GM10248 (cell line): ENCODE data around the gene HSPB1.

Source experiments
- CTCF ChIA-PET: fragments of 300-600 bp; sonication (Branson Sonifier 250); formaldehyde crosslinking; extraction: SDS; loops from one replicate; lab custom pipeline; 2021; ENCODE audit warnings: antibody characterized with exemption; lab: Yijun Ruan, JAX
- POLR2A ChIA-PET: fragments of 350-650 bp; sonication (Branson Sonifier 250); formaldehyde crosslinking; extraction: SDS; loops from one replicate; lab custom pipeline; 2020; ENCODE audit warnings: antibody characterized with exemption; lab: Yijun Ruan, JAX
- DNase-seq: peaks from one replicate; pipeline ENCODE4 v3.0.0; 2012; ENCODE audit errors: extremely low spot score
- TF ChIP-seq, protein P1 (sequence below): IDR thresholded peaks from 2 replicates; pipeline ENCODE4 v1.5.1; 2012; ENCODE audit warnings: mild to moderate bottlenecking, low read depth; ENCODE audit errors: extremely low read depth, missing control alignments, control extremely low read depth

HSPB1 gene

DNA sequence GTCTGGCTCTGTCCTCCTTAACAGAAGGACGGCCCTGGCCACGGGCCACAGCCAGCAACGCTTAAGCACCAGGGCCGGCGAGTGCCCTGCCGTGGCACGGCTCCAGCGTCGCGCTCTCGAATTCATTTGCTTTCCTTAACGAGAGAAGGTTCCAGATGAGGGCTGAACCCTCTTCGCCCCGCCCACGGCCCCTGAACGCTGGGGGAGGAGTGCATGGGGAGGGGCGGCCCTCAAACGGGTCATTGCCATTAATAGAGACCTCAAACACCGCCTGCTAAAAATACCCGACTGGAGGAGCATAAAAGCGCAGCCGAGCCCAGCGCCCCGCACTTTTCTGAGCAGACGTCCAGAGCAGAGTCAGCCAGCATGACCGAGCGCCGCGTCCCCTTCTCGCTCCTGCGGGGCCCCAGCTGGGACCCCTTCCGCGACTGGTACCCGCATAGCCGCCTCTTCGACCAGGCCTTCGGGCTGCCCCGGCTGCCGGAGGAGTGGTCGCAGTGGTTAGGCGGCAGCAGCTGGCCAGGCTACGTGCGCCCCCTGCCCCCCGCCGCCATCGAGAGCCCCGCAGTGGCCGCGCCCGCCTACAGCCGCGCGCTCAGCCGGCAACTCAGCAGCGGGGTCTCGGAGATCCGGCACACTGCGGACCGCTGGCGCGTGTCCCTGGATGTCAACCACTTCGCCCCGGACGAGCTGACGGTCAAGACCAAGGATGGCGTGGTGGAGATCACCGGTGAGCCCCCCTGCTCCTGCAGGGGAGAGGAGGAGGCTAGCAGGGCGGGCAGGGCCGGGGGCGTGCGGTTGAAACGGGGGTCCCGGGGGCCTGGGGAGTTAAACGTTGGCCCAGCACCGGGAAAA lies at the start of gene HSPB1:
HSPB1 (plus strand) TSS at position 327 of the 855 bp plus-strand sequence; CDS start at position 367, 40 bp downstream.
- DNase-seq = peak; percentile 91
- ChIA-PET CTCF (interaction anchor here (1.0 to 3.1 kb wide), 5 partner anchors 9 to 56 kb away, joined by 3 to 26 read pairs (median 7); partner anchors contain the start of gene YWHAG), POLR2A (interaction anchor here (0.5 to 1.8 kb wide), 9 partner anchors 9 to 254 kb away, joined by 3 to 9 read pairs (median 4); partner anchors contain the start of gene YWHAG)
- TF ChIP-seq, protein P1, sequence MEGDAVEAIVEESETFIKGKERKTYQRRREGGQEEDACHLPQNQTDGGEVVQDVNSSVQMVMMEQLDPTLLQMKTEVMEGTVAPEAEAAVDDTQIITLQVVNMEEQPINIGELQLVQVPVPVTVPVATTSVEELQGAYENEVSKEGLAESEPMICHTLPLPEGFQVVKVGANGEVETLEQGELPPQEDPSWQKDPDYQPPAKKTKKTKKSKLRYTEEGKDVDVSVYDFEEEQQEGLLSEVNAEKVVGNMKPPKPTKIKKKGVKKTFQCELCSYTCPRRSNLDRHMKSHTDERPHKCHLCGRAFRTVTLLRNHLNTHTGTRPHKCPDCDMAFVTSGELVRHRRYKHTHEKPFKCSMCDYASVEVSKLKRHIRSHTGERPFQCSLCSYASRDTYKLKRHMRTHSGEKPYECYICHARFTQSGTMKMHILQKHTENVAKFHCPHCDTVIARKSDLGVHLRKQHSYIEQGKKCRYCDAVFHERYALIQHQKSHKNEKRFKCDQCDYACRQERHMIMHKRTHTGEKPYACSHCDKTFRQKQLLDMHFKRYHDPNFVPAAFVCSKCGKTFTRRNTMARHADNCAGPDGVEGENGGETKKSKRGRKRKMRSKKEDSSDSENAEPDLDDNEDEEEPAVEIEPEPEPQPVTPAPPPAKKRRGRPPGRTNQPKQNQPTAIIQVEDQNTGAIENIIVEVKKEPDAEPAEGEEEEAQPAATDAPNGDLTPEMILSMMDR = no peak

DNA sequence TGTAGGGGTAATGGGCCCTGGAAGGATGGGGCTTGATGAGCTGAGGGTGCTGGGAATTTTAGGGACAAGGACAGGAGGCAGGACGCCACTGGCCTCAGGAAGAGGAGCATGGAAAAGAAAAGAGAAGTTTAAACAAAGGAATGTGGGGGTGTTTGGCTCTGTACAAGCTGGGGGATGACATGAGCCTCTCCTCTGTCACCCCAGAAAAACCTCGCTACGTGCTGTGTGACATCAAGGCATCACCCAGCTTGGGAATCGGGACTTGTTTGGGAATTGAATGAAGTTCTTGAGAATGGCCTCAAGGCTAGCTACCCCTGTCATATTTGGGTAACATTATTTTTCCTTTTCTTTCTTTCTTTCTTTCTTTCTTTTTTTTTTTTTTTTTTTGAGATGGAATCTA lies 47.7 kb upstream of the HSPB1 start:
- POLR2A ChIA-PET = no interaction called here
- TF ChIP-seq, protein P1 = no peak
- DNase-seq = no peak
- CTCF ChIA-PET = interaction anchor here (1.1 to 1.7 kb wide), 4 partner anchors 8 to 76 kb away, joined by 3 to 8 read pairs (median 4); no protein-coding TSS in a partner anchor

DNA sequence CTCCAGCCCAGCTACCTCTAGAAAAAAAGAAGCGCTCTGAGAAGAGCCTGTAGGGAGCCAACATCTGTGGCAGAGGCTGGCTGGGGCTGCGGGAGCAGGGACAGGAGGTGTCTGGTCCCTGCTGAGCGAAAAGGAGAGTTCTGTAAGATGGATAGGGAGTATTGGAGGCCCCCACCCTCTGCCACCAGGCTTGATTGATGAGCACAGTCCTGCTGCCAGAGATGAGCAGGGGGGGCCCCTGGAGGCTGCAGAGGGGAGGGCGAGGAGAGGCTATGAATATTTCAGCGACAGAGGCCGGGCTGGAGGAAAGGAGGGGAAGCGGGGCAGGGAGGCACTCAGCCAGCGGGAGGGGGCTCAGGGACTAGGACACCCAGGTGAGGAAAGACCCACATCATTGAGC lies 44.5 kb upstream of the HSPB1 start:
- TF ChIP-seq, protein P1 = no peak
- no peak for DNase-seq
- ChIA-PET CTCF (interaction anchor here (1.5 kb wide), 1 partner anchor 13 kb away, joined by 3 read pairs; no protein-coding TSS in a partner anchor), POLR2A (no interaction called here)

DNA sequence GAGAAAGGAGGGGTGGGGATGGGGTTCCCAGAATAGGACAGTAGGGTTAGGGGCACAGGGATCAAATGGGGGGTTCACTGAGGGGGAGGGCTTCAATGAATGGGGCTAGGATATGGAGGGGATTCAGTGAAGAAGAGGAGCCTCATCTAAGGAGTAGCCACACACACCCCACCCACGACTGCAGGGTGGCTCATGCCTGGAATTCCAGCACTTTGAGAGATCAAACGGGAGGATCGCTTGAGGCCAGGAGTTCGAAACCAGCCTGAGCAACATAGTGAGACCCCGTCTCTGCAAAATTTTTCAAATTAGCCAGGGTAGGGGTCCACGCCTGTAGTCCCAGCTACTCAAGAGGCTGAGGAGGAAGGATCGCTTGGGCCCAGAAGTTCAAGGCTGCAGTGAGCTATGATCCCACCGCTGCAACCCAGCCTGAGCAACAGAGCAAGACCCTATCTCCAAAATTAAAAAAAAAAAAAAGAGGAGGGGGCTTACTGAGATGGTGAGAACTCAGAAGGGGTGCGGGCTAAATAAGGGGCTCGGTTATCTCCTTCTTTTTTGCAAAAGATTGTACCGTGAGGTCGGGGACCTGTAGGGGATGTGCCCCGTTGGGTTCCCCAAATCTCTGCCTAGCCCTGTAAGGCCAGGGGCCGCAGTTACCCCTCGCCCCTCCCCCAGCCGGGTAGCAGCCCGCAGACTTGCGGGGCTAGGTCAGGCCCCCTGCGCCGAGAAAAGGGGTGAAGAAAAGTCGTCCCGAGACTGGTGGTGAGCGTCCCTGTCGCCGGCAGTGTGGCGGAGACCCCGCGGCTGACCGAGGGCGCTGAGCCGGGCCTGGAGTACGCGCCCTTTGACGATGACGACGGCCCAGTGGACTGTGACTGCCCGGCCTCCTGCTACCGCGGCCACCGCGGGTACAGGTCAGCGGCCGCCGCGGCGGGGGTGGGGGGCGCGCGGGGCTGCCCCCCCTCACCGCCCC lies 43.1 kb upstream of the HSPB1 start:
- TF ChIP-seq, protein P1 = no peak
- no peak for DNase-seq
- ChIA-PET POLR2A (interaction anchor here (0.6 kb wide), 1 partner anchor 104 kb away, joined by 6 read pairs; no protein-coding TSS in a partner anchor), CTCF (interaction anchor here (2.0 kb wide), 1 partner anchor 10 kb away, joined by 4 read pairs; no protein-coding TSS in a partner anchor)

DNA sequence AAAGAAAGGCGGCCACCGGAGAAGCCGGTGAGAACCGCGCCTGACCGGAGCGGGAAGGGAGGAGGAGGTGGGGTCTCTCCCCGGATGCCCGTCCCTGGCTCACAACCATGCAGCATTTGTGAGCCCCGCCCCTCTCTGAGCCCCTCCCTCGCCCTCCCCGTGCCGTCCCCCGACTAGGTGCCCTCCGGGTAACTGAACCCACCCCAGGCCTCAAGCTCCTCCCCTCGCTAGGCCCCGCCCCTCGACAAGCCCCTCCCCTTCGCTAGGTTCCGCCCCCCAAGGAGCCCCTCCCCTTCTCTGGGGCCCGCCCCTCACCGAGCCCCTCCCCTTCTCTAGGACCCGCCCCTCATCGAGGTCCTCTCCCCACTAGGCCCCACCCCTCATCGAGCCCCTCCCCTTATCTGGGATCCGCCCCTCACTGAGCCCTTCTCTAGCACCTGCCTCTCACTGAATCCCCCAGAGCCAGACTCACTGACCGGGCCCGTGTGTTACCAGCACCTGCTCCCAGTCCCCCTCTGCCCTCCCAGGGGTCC lies 42.2 kb upstream of the HSPB1 start:
- ChIA-PET CTCF (interaction anchor here (2.0 kb wide), 1 partner anchor 11 kb away, joined by 4 read pairs; no protein-coding TSS in a partner anchor), POLR2A (interaction anchor here (0.6 kb wide), 2 partner anchors 10 to 105 kb away, joined by 6 read pairs; no protein-coding TSS in a partner anchor)
- TF ChIP-seq, protein P1 = no peak
- peak; percentile 79 for DNase-seq
